ENCODE measurements around the gene LGALS7. TPM values are rescaled to one million over a fixed set of nuclear protein-coding genes. Genes with fewer than 3 reads are reported as not detected.

LGALS7 gene
- total and polyA plus RNA-seq, 2 of the 13 experiments (the other 11 are each of a cell fraction or from before 2014, with no cell fraction given) = 0.73 TPM; not detected in 1

DNA sequence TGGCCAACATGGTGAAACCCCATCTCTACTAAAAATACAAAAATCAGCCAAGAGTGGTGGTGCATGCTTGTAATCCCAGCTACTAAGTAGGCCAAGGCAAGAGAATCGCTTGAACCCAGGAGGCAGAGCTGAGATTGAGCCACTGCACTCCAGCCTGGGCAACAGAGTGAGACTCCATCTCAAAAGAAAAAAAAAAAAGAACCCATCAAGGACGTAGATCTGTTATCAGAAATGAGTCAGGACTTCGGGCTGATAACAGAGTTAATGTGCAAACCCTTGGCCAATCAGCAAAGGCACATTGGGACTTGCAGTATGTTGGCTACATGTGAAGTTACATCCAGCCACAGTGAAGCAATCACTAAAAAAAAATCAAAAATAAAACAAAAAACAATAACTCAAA lies 10.9 kb upstream of the LGALS7 start (continued):
- no peak for TF ChIP-seq PHF8 (CRISPR knock-in tag; IDR thresholded peaks at IDR 0.05)
- TF ChIP-seq ZNF839 (CRISPR knock-in tag; IDR thresholded peaks at IDR 0.05; ENCODE audit: borderline replicate concordance) = no peak
- no peak for TF ChIP-seq ZNF3 (CRISPR knock-in tag; IDR thresholded peaks at IDR 0.05)
- TF ChIP-seq HCFC1 (IDR thresholded peaks at IDR 0.05; ENCODE audit: low read depth, low read length) = no peak
- peak; percentile 96 for TF ChIP-seq FOSL2 (CRISPR knock-in tag; IDR thresholded peaks at IDR 0.05)
- no peak for TF ChIP-seq RNF219 (CRISPR knock-in tag; IDR thresholded peaks at IDR 0.05)
- TF ChIP-seq, protein P1, sequence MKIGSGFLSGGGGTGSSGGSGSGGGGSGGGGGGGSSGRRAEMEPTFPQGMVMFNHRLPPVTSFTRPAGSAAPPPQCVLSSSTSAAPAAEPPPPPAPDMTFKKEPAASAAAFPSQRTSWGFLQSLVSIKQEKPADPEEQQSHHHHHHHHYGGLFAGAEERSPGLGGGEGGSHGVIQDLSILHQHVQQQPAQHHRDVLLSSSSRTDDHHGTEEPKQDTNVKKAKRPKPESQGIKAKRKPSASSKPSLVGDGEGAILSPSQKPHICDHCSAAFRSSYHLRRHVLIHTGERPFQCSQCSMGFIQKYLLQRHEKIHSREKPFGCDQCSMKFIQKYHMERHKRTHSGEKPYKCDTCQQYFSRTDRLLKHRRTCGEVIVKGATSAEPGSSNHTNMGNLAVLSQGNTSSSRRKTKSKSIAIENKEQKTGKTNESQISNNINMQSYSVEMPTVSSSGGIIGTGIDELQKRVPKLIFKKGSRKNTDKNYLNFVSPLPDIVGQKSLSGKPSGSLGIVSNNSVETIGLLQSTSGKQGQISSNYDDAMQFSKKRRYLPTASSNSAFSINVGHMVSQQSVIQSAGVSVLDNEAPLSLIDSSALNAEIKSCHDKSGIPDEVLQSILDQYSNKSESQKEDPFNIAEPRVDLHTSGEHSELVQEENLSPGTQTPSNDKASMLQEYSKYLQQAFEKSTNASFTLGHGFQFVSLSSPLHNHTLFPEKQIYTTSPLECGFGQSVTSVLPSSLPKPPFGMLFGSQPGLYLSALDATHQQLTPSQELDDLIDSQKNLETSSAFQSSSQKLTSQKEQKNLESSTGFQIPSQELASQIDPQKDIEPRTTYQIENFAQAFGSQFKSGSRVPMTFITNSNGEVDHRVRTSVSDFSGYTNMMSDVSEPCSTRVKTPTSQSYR (CRISPR knock-in tag; IDR thresholded peaks at IDR 0.05; ENCODE audit: borderline replicate concordance) = no peak
- TF ChIP-seq KMT2A (CRISPR knock-in tag; IDR thresholded peaks at IDR 0.05) = no peak
- no peak for TF ChIP-seq KDM5A (IDR thresholded peaks at IDR 0.05; ENCODE audit: borderline replicate concordance, low read length)
- no peak for TF ChIP-seq ZNF207 (IDR thresholded peaks at IDR 0.05; ENCODE audit: borderline replicate concordance)
- TF ChIP-seq ZNF232 (CRISPR knock-in tag; IDR thresholded peaks at IDR 0.05; ENCODE audit: borderline replicate concordance) = no peak
- no peak for TF ChIP-seq MAZ (IDR thresholded peaks at IDR 0.05; ENCODE audit: borderline replicate concordance, low read depth, low read length)
- TF ChIP-seq MAZ (CRISPR knock-in tag; IDR thresholded peaks at IDR 0.05; ENCODE audit: low read depth) = no peak
- peak; percentile 25; the same call in 1 of the 2 replicates for TF ChIP-seq ZGPAT (CRISPR knock-in tag; IDR thresholded peaks at IDR 0.05)
- 0 out of 2 replicates have a peak, but pooled peaks have one; percentile 16 for TF ChIP-seq HDAC1 (CRISPR knock-in tag; IDR thresholded peaks at IDR 0.05)
- TF ChIP-seq ZNF879 (CRISPR knock-in tag; IDR thresholded peaks at IDR 0.05) = no peak
- no peak for TF ChIP-seq MAFK (conservative IDR thresholded peaks at IDR 0.05 in 1 of 2, IDR thresholded peaks at IDR 0.05 in 1 of 2; ENCODE audit: low read length in 2 of 2)
- TF ChIP-seq ZNF768 (CRISPR knock-in tag; IDR thresholded peaks at IDR 0.05) = no peak
- no peak for TF ChIP-seq SMAD9 (CRISPR knock-in tag; IDR thresholded peaks at IDR 0.05)
- no peak for TF ChIP-seq ZNF570 (CRISPR knock-in tag; IDR thresholded peaks at IDR 0.05; ENCODE audit: borderline replicate concordance)
- TF ChIP-seq SNAI1 (CRISPR knock-in tag; IDR thresholded peaks at IDR 0.05; ENCODE audit: borderline replicate concordance) = no peak
- TF ChIP-seq, protein P2, sequence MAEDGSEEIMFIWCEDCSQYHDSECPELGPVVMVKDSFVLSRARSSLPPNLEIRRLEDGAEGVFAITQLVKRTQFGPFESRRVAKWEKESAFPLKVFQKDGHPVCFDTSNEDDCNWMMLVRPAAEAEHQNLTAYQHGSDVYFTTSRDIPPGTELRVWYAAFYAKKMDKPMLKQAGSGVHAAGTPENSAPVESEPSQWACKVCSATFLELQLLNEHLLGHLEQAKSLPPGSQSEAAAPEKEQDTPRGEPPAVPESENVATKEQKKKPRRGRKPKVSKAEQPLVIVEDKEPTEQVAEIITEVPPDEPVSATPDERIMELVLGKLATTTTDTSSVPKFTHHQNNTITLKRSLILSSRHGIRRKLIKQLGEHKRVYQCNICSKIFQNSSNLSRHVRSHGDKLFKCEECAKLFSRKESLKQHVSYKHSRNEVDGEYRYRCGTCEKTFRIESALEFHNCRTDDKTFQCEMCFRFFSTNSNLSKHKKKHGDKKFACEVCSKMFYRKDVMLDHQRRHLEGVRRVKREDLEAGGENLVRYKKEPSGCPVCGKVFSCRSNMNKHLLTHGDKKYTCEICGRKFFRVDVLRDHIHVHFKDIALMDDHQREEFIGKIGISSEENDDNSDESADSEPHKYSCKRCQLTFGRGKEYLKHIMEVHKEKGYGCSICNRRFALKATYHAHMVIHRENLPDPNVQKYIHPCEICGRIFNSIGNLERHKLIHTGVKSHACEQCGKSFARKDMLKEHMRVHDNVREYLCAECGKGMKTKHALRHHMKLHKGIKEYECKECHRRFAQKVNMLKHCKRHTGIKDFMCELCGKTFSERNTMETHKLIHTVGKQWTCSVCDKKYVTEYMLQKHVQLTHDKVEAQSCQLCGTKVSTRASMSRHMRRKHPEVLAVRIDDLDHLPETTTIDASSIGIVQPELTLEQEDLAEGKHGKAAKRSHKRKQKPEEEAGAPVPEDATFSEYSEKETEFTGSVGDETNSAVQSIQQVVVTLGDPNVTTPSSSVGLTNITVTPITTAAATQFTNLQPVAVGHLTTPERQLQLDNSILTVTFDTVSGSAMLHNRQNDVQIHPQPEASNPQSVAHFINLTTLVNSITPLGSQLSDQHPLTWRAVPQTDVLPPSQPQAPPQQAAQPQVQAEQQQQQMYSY (CRISPR knock-in tag; IDR thresholded peaks at IDR 0.05) = no peak

Measured in HepG2 (cell line).